ENCODE measurements around the gene HLTF.

- TF ChIP-seq CTCF (IDR thresholded peaks at IDR 0.05) (no peak), POLR2A (IDR thresholded peaks at IDR 0.05) (no peak)
Measured at GRCh38 chr3:149010504-149010951, 75.8 kb downstream of the HLTF start.

Data from thyroid gland (tissue), 4 donors.